Epithelial cell of proximal tubule (primary cell): Measurements from ENCODE around the gene PDLIM5. TPM values are rescaled to one million over a fixed set of nuclear protein-coding genes. Genes with fewer than 3 reads are reported as not detected.

Experiments
- DNase-seq: peaks from one replicate; pipeline ENCODE4 v3.0.0-alpha.2; 2011; ENCODE audit warnings: low read depth
- H3K4me3 ChIP-seq: 2 replicates; pipeline ENCODE4 v1.5.1; 2011; ENCODE audit warnings: low read depth, mild to moderate bottlenecking, low read length
- CTCF ChIP-seq: conservative IDR thresholded peaks from 2 replicates; pipeline ENCODE4 v1.5.1; 2012; ENCODE audit warnings: low read depth, mild to moderate bottlenecking, low read length
- total RNA-seq: library from RNA; depleted of rRNA; stranded (reverse); fragments of >200 nt; gene quantifications from 2 replicates; pipeline ENCODE4 v1.2.3, GENCODE V29; 2015

The PDLIM5 gene
- total RNA-seq, 1 donor from 2014 or later: 48.8 TPM

GRCh38 chr4:94428884-94429283, 22.9 kb upstream of the PDLIM5 start:
- no peak for TF ChIP-seq CTCF
- DNase-seq: no peak
- no peak overlapping the region for H3K4me3 ChIP-seq

GRCh38 chr4:94430406-94430805, 21.3 kb upstream of the PDLIM5 start:
- no peak for TF ChIP-seq CTCF
- DNase-seq: no peak
- no peak overlapping the region for H3K4me3 ChIP-seq

GRCh38 chr4:94431388-94431787, 20.4 kb upstream of the PDLIM5 start:
- no peak for TF ChIP-seq CTCF
- no peak overlapping the region for H3K4me3 ChIP-seq
- no peak for DNase-seq

- no peak overlapping the region for H3K4me3 ChIP-seq
- DNase-seq: no peak
- TF ChIP-seq CTCF: no peak
Measured at GRCh38 chr4:94434505-94434904, 17.2 kb upstream of the PDLIM5 start.

GRCh38 chr4:94435874-94436273, 15.9 kb upstream of the PDLIM5 start:
- no peak overlapping the region for H3K4me3 ChIP-seq
- DNase-seq: no peak
- TF ChIP-seq CTCF: no peak

GRCh38 chr4:94436512-94436911, 15.2 kb upstream of the PDLIM5 start:
- no peak overlapping the region for H3K4me3 ChIP-seq
- no peak for TF ChIP-seq CTCF
- no peak for DNase-seq

- H3K4me3 ChIP-seq: no peak overlapping the region
- DNase-seq: no peak
- TF ChIP-seq CTCF: no peak
Measured at GRCh38 chr4:94439606-94440005, 12.1 kb upstream of the PDLIM5 start.
